LNCAP (cell line): Measurements from ENCODE around the gene ZNF511.

Experiments used
- TF ChIP-seq, protein P1 (sequence below): fragments of 450-650 bp; IDR thresholded peaks from 2 replicates; pipeline ENCODE4 v1.5.1; 2017; ENCODE audit warnings: mild to moderate bottlenecking

Gene ZNF511, protein sequence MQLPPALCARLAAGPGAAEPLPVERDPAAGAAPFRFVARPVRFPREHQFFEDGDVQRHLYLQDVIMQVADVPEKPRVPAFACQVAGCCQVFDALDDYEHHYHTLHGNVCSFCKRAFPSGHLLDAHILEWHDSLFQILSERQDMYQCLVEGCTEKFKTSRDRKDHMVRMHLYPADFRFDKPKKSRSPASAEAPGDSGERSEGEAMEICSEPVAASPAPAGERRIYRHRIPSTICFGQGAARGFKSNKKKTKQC

GRCh38 chr10:133308421-133309099, at the start of gene ZNF511, which contains the start of gene TUBGCP2:
Gene ZNF511, plus strand, starts transcription at chr10:133308914. Its CDS starts 30 bp downstream, at chr10:133308944.
Gene TUBGCP2, minus strand, starts transcription at chr10:133308872. Its CDS starts 5,931 bp downstream, at chr10:133302941.
- TF ChIP-seq, protein P1, sequence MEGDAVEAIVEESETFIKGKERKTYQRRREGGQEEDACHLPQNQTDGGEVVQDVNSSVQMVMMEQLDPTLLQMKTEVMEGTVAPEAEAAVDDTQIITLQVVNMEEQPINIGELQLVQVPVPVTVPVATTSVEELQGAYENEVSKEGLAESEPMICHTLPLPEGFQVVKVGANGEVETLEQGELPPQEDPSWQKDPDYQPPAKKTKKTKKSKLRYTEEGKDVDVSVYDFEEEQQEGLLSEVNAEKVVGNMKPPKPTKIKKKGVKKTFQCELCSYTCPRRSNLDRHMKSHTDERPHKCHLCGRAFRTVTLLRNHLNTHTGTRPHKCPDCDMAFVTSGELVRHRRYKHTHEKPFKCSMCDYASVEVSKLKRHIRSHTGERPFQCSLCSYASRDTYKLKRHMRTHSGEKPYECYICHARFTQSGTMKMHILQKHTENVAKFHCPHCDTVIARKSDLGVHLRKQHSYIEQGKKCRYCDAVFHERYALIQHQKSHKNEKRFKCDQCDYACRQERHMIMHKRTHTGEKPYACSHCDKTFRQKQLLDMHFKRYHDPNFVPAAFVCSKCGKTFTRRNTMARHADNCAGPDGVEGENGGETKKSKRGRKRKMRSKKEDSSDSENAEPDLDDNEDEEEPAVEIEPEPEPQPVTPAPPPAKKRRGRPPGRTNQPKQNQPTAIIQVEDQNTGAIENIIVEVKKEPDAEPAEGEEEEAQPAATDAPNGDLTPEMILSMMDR, result no peak

- TF ChIP-seq, protein P1, result no peak
These were observed 49.1 kb upstream of the ZNF511 start for GRCh38 chr10:133259602-133259989.

- TF ChIP-seq, protein P1, result no peak
These were observed 47.6 kb upstream of the ZNF511 start for GRCh38 chr10:133260895-133261725.

DNA sequence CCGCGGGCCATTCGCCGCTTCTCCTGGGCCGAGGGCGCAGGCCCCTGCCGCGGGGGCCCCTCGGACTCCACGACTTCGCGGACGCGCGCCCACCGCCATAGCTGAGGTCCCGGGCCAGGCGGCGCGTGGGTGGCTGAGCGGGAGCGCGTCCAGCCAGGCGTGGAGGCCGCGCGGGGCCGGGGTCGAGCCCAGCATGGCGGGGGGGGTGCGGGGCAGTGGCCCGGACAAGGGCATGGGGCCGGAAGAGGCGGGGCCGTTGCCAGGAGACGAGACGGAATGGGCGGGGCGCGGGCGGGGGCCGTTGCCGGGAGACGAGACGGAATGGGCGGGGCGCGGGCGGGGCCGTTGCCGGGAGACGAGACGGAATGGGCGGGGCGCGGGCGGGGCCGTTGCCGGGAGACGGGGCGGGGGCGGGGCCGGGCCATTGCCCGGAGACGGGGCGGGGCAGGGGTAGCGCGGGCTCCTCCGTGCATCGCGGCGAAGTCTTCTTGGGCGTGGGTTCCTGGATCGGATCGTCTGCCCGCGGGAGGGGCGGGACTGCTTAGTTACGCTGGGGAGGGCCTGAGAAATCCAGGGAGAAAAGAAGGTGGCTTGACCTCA, 46.9 kb upstream of the ZNF511 start:
- TF ChIP-seq, protein P1, result no peak

DNA sequence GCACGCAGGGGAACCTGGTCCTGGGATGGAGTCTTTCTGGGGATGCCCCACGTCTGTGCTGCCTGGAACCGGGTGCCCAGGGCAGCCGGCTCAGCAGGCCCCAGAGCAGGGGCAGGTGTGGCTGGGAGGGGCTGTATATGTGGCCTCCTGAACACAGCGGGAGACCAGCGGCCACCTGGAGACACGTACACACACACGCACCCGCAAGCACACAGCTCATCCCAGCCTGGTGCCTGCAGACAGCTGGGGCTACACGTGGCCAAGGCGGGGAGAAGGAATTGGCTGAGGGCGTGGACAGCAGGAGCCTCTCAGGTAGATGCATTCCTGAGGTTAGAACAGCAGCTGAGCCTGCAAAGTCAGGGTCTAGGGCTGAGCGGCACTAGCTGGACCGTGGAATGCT, 46.0 kb upstream of the ZNF511 start:
- TF ChIP-seq, protein P1, result no peak

DNA sequence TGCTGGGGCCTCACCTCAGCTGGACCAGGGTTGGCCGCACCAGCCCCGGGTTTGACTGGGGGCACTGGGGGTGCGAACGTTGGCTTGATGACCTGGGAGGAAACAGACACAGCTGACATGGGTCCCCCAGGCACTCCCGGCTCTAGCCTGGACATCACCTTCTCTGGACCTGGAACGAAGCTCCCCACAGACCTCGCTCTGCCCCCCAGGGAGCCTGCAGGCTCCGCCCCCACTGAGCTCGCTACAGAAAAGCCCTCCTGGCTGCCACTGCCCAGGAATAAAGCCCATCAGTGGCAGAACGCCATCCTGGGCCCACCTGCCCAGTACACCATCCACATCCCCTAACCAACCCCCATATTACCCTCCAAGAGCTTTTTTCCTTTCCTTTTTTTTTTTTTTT, 45.0 kb upstream of the ZNF511 start:
- TF ChIP-seq, protein P1, result no peak

GRCh38 chr10:133264461-133264860, 44.3 kb upstream of the ZNF511 start:
- TF ChIP-seq, protein P1, result no peak
